Calu3 (cell line): Measurements from ENCODE around the gene PCAT7. TPM values are rescaled to one million over a fixed set of nuclear protein-coding genes. Genes with fewer than 3 reads are reported as not detected.
"Not testable (repeated sequence)": the region's sequence is repeated elsewhere in the genome, so short reads cannot be mapped to it uniquely, and the experiment has no call there.

Experiments
- Bru-seq: library from RNA; stranded (reverse); fragments of 400-500 nt; gene quantifications from one replicate; lab custom pipeline; 2021; lab: Mats Ljungman, UMichigan
- BruChase-seq, 2 experiments: library from RNA; stranded (reverse); fragments of 400-500 nt; gene quantifications; one replicate each; lab custom pipeline; 2021; lab: Mats Ljungman, UMichigan
- BruUV-seq: library from RNA; stranded (reverse); fragments of 400-500 nt; replicated peaks from 2 replicates; lab custom pipeline; 2021; lab: Mats Ljungman, UMichigan
- CTCF ChIA-PET: fragments of 300-600 bp; sonication (Branson Sonifier 250); formaldehyde crosslinking; loops from one replicate; lab custom pipeline; 2022; ENCODE audit warnings: antibody characterized with exemption; lab: Charles Lee
- DNase-seq: peaks from one replicate; pipeline ENCODE4 v3.0.0; 2022
- H3K27ac Mint-ChIP-seq: one replicate; pipeline ENCODE4 v1.8.0; 2022; ENCODE audit warnings: mixed read lengths; ENCODE audit not compliant: unreplicated experiment
- H3K27me3 Mint-ChIP-seq: one replicate; pipeline ENCODE4 v1.8.0; 2022; ENCODE audit warnings: mixed read lengths; ENCODE audit not compliant: unreplicated experiment
- H3K36me3 Mint-ChIP-seq: one replicate; pipeline ENCODE4 v1.8.0; 2022; ENCODE audit warnings: mild to moderate bottlenecking, moderate library complexity, mixed read lengths; ENCODE audit not compliant: insufficient read depth, unreplicated experiment
- H3K4me1 Mint-ChIP-seq: one replicate; pipeline ENCODE4 v1.8.0; 2022; ENCODE audit warnings: mild to moderate bottlenecking, low read depth, mixed read lengths; ENCODE audit not compliant: unreplicated experiment
- H3K4me3 Mint-ChIP-seq: one replicate; pipeline ENCODE4 v1.8.0; 2022; ENCODE audit warnings: mild to moderate bottlenecking, low read depth, moderate library complexity, mixed read lengths; ENCODE audit not compliant: unreplicated experiment
- H3K9me3 Mint-ChIP-seq: one replicate; pipeline ENCODE4 v1.8.0; 2022; ENCODE audit warnings: low read depth, mixed read lengths; ENCODE audit not compliant: unreplicated experiment
- CTCF ChIP-seq: fragments of 200-600 bp; IDR thresholded peaks from one replicate; pipeline ENCODE4 v1.8.0; 2022; ENCODE audit warnings: antibody characterized with exemption; ENCODE audit not compliant: unreplicated experiment
- intact Hi-C: fragments of 100-400 bp; cut with micrococcal nuclease; formaldehyde crosslinking; loops from one replicate; pipeline ENCODE4 v1.10.0; 2022; ENCODE audit not compliant: unreplicated experiment
- long read RNA-seq: library from polyadenylated mRNA; stranded (forward); transcript quantifications from one replicate; pipeline ENCODE4 v2.0.0, GENCODE V29; 2022
- total RNA-seq: library from RNA; stranded (reverse); gene quantifications from 2 replicates; pipeline ENCODE4 v1.2.3, GENCODE V29; 2022

PCAT7 gene
- total RNA-seq = 2.0 and 2.1 TPM in 2 replicates
- percentile 30 among the genes with signal in this experiment for Bru-seq, nascent RNA
- BruChase-seq, experiment 1, labeled RNA remaining after a 6-hour chase = percentile 35 among the genes with signal in this experiment
- BruChase-seq, experiment 2, labeled RNA remaining after a 2-hour chase = percentile 27 among the genes with signal in this experiment
- long read RNA-seq, partial matches to known transcripts = 0 of 1 reads
- long read RNA-seq, other reads (novel, unspliced or antisense) = 1 of 1 reads

GRCh38 chr9:94554439-94555331 lies at the start of gene PCAT7:
PCAT7 (plus strand) TSS chr9:94555083.
- intact Hi-C loops = loop anchor here (1.0 kb wide), 2 partner anchors 49 to 69 kb away; no protein-coding TSS in a partner anchor
- CTCF ChIA-PET = interaction anchor here (0.6 to 1.0 kb wide), 8 partner anchors 49 to 613 kb away, joined by 3 to 8 read pairs (median 4); no protein-coding TSS in a partner anchor
- DNase-seq = peak; percentile 74
- BruUV-seq = no TSS peak
- no peaks in the 10 kb centered on the region for H3K9me3 Mint-ChIP-seq
- peaks cover 8% of the 10 kb centered on the region for H3K27me3 Mint-ChIP-seq
- H3K4me3 Mint-ChIP-seq = no peak within 1 kb of the TSS
- peak; percentile 41 for TF ChIP-seq CTCF
- H3K4me1 Mint-ChIP-seq = peaks cover 11% of the 10 kb centered on the region
- no peak within 1 kb of the TSS for H3K27ac Mint-ChIP-seq
- no peaks in the 10 kb centered on the region for H3K36me3 Mint-ChIP-seq

- H3K4me1 Mint-ChIP-seq, H3K27ac Mint-ChIP-seq, intact Hi-C loops, DNase-seq, H3K36me3 Mint-ChIP-seq, H3K9me3 Mint-ChIP-seq, H3K27me3 Mint-ChIP-seq, BruUV-seq, H3K4me3 Mint-ChIP-seq, CTCF ChIA-PET: not testable (repeated sequence)
Measured at GRCh38 chr9:94506370-94506769, 48.5 kb upstream of the PCAT7 start.

- no peaks in the 10 kb centered on the region for H3K4me1 Mint-ChIP-seq
- CTCF ChIA-PET = no interaction called here
- no peaks in the 10 kb centered on the region for H3K27me3 Mint-ChIP-seq
- H3K9me3 Mint-ChIP-seq = no peaks in the 10 kb centered on the region
- intact Hi-C loops = no loop called here
- H3K27ac Mint-ChIP-seq = no peak overlapping the region
- BruUV-seq = no TSS peak
- no peak for TF ChIP-seq CTCF
- no peak for DNase-seq
- H3K4me3 Mint-ChIP-seq = no peak overlapping the region
- H3K36me3 Mint-ChIP-seq = no peaks in the 10 kb centered on the region
Measured at GRCh38 chr9:94507531-94508258, 47.2 kb upstream of the PCAT7 start.

GRCh38 chr9:94511134-94511954 lies 43.5 kb upstream of the PCAT7 start:
- CTCF ChIA-PET = interaction anchor here (0.7 kb wide), 2 partner anchors 10 to 525 kb away, joined by 3 read pairs; no protein-coding TSS in a partner anchor
- H3K4me3 Mint-ChIP-seq = no peak overlapping the region
- no peaks in the 10 kb centered on the region for H3K9me3 Mint-ChIP-seq
- BruUV-seq = no TSS peak
- H3K4me1 Mint-ChIP-seq = no peaks in the 10 kb centered on the region
- no peak overlapping the region for H3K27ac Mint-ChIP-seq
- no peaks in the 10 kb centered on the region for H3K27me3 Mint-ChIP-seq
- intact Hi-C loops = no loop called here
- no peaks in the 10 kb centered on the region for H3K36me3 Mint-ChIP-seq
- no peak for DNase-seq
- no peak for TF ChIP-seq CTCF
